Testis (tissue), 2 donors: ENCODE measurements around the gene C1S.

Experiments used
- POLR2A ChIP-seq: fragments of 450-650 bp; IDR thresholded peaks from one replicate; pipeline ENCODE4 v1.6.1; 2017; ENCODE audit warnings: antibody characterized with exemption, mild to moderate bottlenecking, moderate library complexity
- TF ChIP-seq, protein P1 (sequence below), 3 experiments: fragments of 450-650 bp in 2 of 3; fragments of 200-600 bp in 1 of 3; sonication (generic) in 1 of 3; IDR thresholded peaks; one replicate each; pipeline ENCODE4 v1.5.1; 2016 to 2019; ENCODE audit warnings: antibody characterized with exemption in 3 of 3, mild to moderate bottlenecking in 2 of 3, moderate library complexity in 1 of 3

DNA sequence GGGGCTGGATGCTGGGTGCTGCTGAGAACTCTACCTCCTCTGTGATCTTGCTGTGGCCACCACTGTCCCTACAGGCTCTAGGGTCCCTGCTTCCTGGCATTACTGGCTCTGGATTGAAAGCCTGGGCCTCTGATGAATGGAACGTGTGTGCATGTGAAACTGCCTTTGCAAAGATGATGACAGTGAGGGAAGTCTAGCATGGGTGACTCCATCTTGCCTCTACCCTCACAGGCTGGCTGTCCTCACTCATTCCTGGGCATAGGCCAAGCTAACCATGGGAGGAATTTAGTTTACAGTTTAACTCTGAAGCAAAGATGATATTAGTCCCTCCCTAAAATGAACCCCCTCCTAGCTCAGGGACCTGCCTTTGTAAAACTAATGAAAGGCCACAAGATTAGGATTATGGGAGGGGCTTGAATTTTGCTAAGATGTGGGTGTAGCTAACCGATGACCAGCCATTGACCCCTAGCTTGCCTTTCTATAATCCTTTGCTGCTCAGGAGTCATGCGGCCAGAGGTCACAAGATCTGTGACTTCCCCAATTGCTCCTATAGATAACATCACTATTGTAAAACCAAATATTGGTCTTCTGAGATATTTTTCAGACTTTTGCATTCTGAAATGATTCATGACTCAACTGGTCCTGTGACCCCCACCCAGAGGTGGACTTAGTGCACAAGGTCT lies 2.2 kb upstream of the C1S start:
- no peak for TF ChIP-seq POLR2A
- TF ChIP-seq, protein P1, sequence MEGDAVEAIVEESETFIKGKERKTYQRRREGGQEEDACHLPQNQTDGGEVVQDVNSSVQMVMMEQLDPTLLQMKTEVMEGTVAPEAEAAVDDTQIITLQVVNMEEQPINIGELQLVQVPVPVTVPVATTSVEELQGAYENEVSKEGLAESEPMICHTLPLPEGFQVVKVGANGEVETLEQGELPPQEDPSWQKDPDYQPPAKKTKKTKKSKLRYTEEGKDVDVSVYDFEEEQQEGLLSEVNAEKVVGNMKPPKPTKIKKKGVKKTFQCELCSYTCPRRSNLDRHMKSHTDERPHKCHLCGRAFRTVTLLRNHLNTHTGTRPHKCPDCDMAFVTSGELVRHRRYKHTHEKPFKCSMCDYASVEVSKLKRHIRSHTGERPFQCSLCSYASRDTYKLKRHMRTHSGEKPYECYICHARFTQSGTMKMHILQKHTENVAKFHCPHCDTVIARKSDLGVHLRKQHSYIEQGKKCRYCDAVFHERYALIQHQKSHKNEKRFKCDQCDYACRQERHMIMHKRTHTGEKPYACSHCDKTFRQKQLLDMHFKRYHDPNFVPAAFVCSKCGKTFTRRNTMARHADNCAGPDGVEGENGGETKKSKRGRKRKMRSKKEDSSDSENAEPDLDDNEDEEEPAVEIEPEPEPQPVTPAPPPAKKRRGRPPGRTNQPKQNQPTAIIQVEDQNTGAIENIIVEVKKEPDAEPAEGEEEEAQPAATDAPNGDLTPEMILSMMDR (IDR thresholded peaks at IDR 0.05) = no peak
